SJCRH30 (cell line): ENCODE results near the gene RSF1. TPM values are rescaled to one million over a fixed set of nuclear protein-coding genes. Genes with fewer than 3 reads are reported as not detected.

Source experiments
- DNase-seq, 2 experiments: peaks; one replicate each; pipeline ENCODE4 v3.0.0-alpha.2; 2015 to 2020
- H3K27ac ChIP-seq: fragments of 250-450 bp; sonication (Bioruptor Pico); 2 replicates; pipeline ENCODE4 v1.5.1; 2020; ENCODE audit warnings: mild to moderate bottlenecking, moderate library complexity
- H3K27me3 ChIP-seq: fragments of 250-450 bp; sonication (Bioruptor Pico); 2 replicates; pipeline ENCODE4 v1.5.1; 2020; ENCODE audit warnings: mild to moderate bottlenecking, moderate library complexity
- H3K36me3 ChIP-seq: fragments of 250-450 bp; sonication (Bioruptor Pico); 2 replicates; pipeline ENCODE4 v1.5.1; 2020; ENCODE audit warnings: mild to moderate bottlenecking, moderate library complexity
- H3K4me1 ChIP-seq: fragments of 250-450 bp; sonication (Bioruptor Pico); 2 replicates; pipeline ENCODE4 v1.5.1; 2020; ENCODE audit warnings: mild to moderate bottlenecking, moderate library complexity
- H3K4me3 ChIP-seq: fragments of 250-450 bp; sonication (Bioruptor Pico); 2 replicates; pipeline ENCODE4 v1.5.1; 2020; ENCODE audit warnings: mild to moderate bottlenecking, moderate library complexity
- H3K9me3 ChIP-seq: fragments of 250-450 bp; sonication (Bioruptor Pico); replicated peaks from 2 replicates; pipeline ENCODE4 v1.5.1; 2020; ENCODE audit warnings: mild to moderate bottlenecking, moderate library complexity
- total RNA-seq: library from RNA; depleted of rRNA; stranded (reverse); fragments of >200 nt; shearing (Covaris generic); gene quantifications from 2 replicates; pipeline ENCODE4 v1.2.3, GENCODE V29; 2014; rRNA removed

The RSF1 gene
- total RNA-seq, 1 experiment from 2014 or later = 56.1 TPM

DNA sequence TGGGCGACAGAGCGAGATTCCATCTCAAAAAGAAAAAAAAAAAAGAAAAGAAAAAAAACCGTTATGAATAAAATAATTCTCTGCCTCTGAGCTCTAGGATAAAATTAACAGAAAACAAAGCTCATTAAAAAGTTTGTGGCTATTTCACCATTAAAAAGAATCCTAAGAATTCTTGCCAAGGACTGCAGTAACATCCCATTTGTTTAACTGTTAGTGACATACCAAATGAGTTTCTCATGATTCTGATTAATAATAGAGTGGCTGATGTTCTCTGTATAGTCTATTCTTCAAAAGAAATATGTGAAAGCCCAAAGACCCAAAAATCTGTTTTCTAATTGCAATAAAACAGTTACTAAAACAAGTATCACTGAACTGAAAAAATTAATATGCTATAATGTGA is 202.6 kb downstream of the RSF1 start:
- no peaks in the 10 kb centered on the region for H3K27me3 ChIP-seq
- H3K36me3 ChIP-seq = peaks cover 52% of the 10 kb centered on the region
- no peak overlapping the region for H3K4me3 ChIP-seq
- no peak for DNase-seq
- no peaks in the 10 kb centered on the region for H3K9me3 ChIP-seq
- no peaks in the 10 kb centered on the region for H3K4me1 ChIP-seq
- H3K27ac ChIP-seq = no peak overlapping the region

DNA sequence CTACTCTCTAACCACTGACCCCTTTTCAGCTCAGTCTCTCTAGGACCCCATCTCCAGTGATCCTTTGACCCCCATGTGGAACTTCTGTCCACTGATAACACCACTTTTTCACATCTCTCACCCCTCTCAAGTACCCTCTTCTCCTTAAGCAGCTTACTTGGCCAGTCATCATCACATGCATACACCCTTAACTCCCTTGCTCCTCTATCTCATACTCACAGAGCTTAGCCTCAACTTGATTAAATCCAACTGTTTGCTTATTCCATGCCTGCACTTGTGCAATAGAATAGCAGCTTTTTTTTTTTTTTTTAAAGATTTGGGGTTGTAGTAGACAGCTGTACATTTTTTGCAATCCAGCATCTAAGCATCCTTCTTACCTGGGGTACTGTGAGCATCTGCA is 208.6 kb downstream of the RSF1 start:
- no peaks in the 10 kb centered on the region for H3K27me3 ChIP-seq
- peaks cover 27% of the 10 kb centered on the region for H3K36me3 ChIP-seq
- DNase-seq = no peak
- no peak overlapping the region for H3K4me3 ChIP-seq
- H3K27ac ChIP-seq = no peak overlapping the region
- no peaks in the 10 kb centered on the region for H3K4me1 ChIP-seq
- H3K9me3 ChIP-seq = no peaks in the 10 kb centered on the region

Other genes with a start within 250 kb of the RSF1 start
- gene AQP11, start 230.8 kb downstream of the RSF1 start, total RNA-seq = 0.99 and 1.5 TPM in 2 replicates
- 279 and 290 TPM in 2 replicates for gene CLNS1A, start 182.9 kb downstream of the RSF1 start, total RNA-seq
- 29.9 and 40.3 TPM in 2 replicates for gene AAMDC, start 422 bp upstream of the RSF1 start, total RNA-seq
- 31.6 and 33.0 TPM in 2 replicates for gene INTS4, start 173.9 kb upstream of the RSF1 start, total RNA-seq
- 0.15 and 0.24 TPM in 2 replicates for gene KCTD14, start 202.6 kb upstream of the RSF1 start, total RNA-seq
- not detected in 2 replicates for gene THRSP, start 243.1 kb upstream of the RSF1 start, total RNA-seq